K562 (cell line): Measurements from ENCODE around the gene SON. TPM values are rescaled to one million over a fixed set of nuclear protein-coding genes. Genes with fewer than 3 reads are reported as not detected.

Source experiments
- FOXK2 ChIP-seq, 2 experiments: fragments of 450-650 bp; IDR thresholded peaks in 1 of 2; conservative IDR thresholded peaks in 1 of 2; 2 replicates each; pipeline ENCODE4 v1.6.1; 2016; ENCODE audit warnings: low read depth in 2 of 2, mild to moderate bottlenecking in 1 of 2
- REST ChIP-seq, 2 experiments: fragments of 450-650 bp; formaldehyde crosslinking in 1 of 2; IDR thresholded peaks; 2 replicates each; pipeline versions ENCODE4 v1.4.0 to v1.6.1; 2014 to 2020; ENCODE audit warnings: mild to moderate bottlenecking in 2 of 2, borderline replicate concordance in 1 of 2, low read depth in 1 of 2
- RFX1 ChIP-seq: fragments of 450-650 bp; IDR thresholded peaks from 2 replicates; pipeline ENCODE4 v1.6.1; 2016; ENCODE audit warnings: mild to moderate bottlenecking, moderate library complexity
- ZKSCAN8 ChIP-seq: fragments of 200-800 bp; sonication (Bioruptor generic); IDR thresholded peaks from 2 replicates; pipeline ENCODE4 v1.6.1; 2016; ENCODE audit warnings: missing genetic modification characterization, missing compliant biosample characterization
- ZNF253 ChIP-seq: fragments of 250-450 bp; sonication (Bioruptor Pico); conservative IDR thresholded peaks from 2 replicates; pipeline ENCODE4 v1.6.1; 2021; ENCODE audit warnings: mild to moderate bottlenecking
- ZNF347 ChIP-seq: fragments of 450-650 bp; formaldehyde crosslinking; IDR thresholded peaks from 2 replicates; pipeline ENCODE4 v1.4.0; 2020; ENCODE audit warnings: low read depth, mild to moderate bottlenecking, moderate library complexity
- polyA plus RNA-seq, 8 experiments: library from polyadenylated mRNA; depleted of rRNA in 4 of 8; stranded (reverse) in 5 of 8; unstranded in 3 of 8; fragments of >200 nt; fragmentation: Nextera tagmentation in 2 of 8; fragmentation: Illumina TruSeq in 1 of 8; extraction: Ambion mirVana in 2 of 8; extraction: Trizol in 1 of 8; gene quantifications; 2 replicates each; pipeline versions ENCODE4 v1.2.1 to v1.2.3, GENCODE V29; 2011 to 2014; ENCODE audit warnings: inconsistent platforms in 1 of 8, missing spikeins in 1 of 8
- total RNA-seq, 7 experiments: library from RNA; depleted of rRNA in 6 of 7; stranded (reverse); fragments of >200 nt in 6 of 7; fragmentation: Illumina TruSeq in 2 of 7; extraction: Trizol in 2 of 7; gene quantifications; 2 replicates each; pipeline versions ENCODE4 v1.2.1 to v1.2.3, GENCODE V29; 2011 to 2021; ENCODE audit warnings: low replicate concordance in 1 of 7
- TF ChIP-seq, protein P1 (sequence below): sonication (generic); formaldehyde crosslinking; IDR thresholded peaks from 2 replicates; pipeline ENCODE4 v1.8.1; 2023; ENCODE audit warnings: mild to moderate bottlenecking, missing genetic modification reagents
- TF ChIP-seq, protein P2 (sequence below), 2 experiments: fragments of 200-800 bp in 1 of 2; sonication (Bioruptor generic) in 1 of 2; sonication (generic) in 1 of 2; formaldehyde crosslinking in 1 of 2; IDR thresholded peaks in 1 of 2; conservative IDR thresholded peaks in 1 of 2; 2 replicates each; pipeline versions ENCODE4 v1.5.0 to v1.6.1; 2016 to 2020; ENCODE audit warnings: missing compliant biosample characterization in 1 of 2, missing genetic modification characterization in 1 of 2, missing genetic modification reagents in 1 of 2

SON gene
- total and polyA plus RNA-seq, 9 of the 15 experiments (the other 6 are each of a cell fraction or from before 2014, with no cell fraction given) = 105 to 742 (median 187) TPM

DNA sequence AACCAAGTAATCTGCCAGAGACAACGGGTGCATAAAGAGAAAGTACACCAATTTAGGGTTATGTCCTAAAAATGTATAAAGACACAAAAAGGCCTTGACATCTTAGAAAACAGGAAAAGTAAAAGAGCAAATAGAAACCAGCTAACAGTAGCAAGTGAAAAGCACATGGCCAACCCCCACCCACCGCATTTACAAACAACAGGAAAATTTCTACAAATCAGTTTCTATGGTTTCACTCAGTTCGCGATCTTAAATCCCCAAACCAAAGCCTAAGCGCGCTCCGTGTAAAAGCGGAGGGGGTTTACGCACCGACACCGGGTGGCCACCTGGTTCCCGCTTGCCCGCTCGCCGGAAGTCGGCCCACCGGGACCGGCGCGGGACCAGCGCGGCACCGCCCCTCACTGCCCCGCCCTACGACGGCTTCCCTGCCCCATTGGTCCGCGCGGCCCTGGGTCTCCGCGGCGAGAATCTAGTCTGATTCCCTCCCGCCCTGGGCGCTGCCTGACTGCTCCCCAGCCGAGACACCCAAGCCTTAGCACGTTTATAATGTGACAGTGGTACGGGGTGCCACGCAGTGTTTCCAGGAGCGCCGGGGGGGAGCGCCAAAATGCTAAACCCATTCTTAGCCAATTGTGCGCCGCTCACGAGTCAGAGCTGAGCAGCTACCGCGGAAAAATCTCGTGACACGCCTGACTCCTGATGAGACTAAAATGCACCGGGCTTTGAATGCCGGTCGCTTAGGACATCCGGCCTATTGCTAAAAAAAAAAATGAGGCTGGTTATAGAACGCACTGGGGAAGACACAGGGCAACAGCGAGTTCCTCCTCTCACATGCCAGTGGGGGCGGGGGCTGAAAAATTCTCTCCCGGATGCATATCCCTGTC lies 840 bp upstream of the SON start, which contains the start of gene GART (continued):
- TF ChIP-seq REST (IDR thresholded peaks at IDR 0.05; ENCODE audit: borderline replicate concordance) (peak; percentile 24; the same call in 1 of the 2 replicates), REST (CRISPR knock-in tag; IDR thresholded peaks at IDR 0.05; ENCODE audit: low read depth) (0 out of 2 replicates have a peak, but pooled peaks have one; percentile 37), FOXK2 (conservative IDR thresholded peaks at IDR 0.05 in 1 of 2, IDR thresholded peaks at IDR 0.05 in 1 of 2; ENCODE audit: low read depth in 2 of 2) (peak; percentile 53 to 85; a peak in 3 of 4 replicates), ZKSCAN8 (CRISPR knock-in tag) (no peak; the same call in 1 of the 2 replicates), RFX1 (no peak), ZNF253 (CRISPR knock-in tag) (no peak), ZNF347 (CRISPR knock-in tag) (no peak)
- TF ChIP-seq, protein P1, sequence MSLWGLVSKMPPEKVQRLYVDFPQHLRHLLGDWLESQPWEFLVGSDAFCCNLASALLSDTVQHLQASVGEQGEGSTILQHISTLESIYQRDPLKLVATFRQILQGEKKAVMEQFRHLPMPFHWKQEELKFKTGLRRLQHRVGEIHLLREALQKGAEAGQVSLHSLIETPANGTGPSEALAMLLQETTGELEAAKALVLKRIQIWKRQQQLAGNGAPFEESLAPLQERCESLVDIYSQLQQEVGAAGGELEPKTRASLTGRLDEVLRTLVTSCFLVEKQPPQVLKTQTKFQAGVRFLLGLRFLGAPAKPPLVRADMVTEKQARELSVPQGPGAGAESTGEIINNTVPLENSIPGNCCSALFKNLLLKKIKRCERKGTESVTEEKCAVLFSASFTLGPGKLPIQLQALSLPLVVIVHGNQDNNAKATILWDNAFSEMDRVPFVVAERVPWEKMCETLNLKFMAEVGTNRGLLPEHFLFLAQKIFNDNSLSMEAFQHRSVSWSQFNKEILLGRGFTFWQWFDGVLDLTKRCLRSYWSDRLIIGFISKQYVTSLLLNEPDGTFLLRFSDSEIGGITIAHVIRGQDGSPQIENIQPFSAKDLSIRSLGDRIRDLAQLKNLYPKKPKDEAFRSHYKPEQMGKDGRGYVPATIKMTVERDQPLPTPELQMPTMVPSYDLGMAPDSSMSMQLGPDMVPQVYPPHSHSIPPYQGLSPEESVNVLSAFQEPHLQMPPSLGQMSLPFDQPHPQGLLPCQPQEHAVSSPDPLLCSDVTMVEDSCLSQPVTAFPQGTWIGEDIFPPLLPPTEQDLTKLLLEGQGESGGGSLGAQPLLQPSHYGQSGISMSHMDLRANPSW (CRISPR knock-in tag) = no peak
- TF ChIP-seq, protein P2, sequence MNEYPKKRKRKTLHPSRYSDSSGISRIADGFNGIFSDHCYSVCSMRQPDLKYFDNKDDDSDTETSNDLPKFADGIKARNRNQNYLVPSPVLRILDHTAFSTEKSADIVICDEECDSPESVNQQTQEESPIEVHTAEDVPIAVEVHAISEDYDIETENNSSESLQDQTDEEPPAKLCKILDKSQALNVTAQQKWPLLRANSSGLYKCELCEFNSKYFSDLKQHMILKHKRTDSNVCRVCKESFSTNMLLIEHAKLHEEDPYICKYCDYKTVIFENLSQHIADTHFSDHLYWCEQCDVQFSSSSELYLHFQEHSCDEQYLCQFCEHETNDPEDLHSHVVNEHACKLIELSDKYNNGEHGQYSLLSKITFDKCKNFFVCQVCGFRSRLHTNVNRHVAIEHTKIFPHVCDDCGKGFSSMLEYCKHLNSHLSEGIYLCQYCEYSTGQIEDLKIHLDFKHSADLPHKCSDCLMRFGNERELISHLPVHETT (CRISPR knock-in tag; conservative IDR thresholded peaks at IDR 0.05 in 1 of 2, IDR thresholded peaks at IDR 0.05 in 1 of 2) = peak in 1 of 2 experiments; percentile 99; a peak in 2 of 4 replicates
